Dedifferentiated amniotic fluid mesenchymal stem cell (primary cell): Measurements from ENCODE around the gene SPNS3.

Experiments
- DNase-seq: peaks from one replicate; pipeline ENCODE4 v3.0.0-alpha.2; 2016; ENCODE audit errors: extremely low spot score

Gene SPNS3

DNA sequence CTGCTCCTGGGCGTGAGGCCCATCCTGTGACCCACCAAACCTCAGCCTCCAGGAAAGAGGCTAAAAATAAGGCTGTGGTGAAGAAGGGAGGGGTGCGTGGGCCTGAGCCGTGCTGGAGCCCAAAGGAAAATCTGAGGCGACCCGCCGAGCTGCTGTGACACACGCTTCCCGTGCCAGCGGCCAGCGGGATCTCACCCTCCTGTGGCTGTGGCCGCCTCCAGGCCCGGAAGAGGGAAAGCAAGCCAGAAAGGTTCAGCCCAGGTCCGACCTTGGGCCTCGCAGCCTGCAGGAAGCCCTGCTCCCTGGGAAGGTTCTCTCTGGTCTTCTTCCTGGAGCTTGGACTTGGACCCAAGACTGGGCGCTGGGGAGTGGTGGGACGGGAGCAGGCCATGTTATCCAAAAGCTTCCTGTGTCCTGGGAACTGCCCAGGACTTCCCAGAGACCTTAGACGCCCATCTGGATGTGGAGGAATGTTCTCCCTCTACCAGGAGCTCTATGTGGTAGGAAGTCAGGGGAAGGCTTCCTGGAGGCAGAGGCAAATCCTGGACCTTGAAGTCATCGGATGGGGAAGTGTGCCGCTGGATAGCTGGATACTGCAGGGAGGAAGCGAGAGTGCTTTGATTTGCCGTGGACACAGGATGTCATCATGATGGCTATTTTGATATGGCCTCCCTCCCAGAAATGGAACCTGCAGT lies 76.3 kb downstream of the SPNS3 start:
- DNase-seq, result no peak

- no peak for DNase-seq
Measured at GRCh38 chr17:4510618-4510941, 76.8 kb downstream of the SPNS3 start.

DNA sequence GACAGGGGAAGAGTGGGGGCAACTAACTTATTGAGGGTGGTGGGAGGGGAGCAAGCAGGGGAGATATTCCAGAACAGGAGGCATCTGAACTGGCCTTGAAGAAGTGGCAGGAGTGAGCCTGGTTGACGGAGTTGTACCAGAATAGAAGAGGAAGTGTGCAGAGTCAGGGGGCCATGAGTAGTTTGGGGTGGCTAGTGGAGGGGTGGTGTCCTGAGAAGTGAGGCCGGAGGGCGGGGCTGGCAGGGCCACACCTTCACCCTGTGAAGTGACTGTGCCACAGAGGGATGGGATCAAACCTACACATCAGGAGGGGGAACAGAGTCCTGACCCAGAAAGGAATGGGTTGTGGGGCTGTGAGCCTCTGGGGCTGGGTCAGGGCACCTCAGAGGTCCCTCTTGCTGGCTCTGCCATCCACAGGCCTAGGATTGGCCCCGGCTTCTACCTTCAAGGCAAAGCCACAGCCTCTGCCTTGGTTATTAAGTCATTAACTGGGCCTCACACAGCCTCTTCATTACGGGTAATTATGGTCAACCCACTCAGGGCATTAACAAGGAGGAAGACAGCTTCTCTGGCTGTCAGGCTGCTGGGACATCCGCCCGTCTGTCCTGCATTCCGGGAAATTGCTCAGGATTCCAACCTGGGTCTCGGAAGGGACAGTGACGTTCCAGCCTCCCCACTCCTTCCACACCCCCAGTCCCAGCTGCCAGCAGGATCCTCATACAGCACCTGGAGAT lies 77.6 kb downstream of the SPNS3 start:
- no peak for DNase-seq

DNA sequence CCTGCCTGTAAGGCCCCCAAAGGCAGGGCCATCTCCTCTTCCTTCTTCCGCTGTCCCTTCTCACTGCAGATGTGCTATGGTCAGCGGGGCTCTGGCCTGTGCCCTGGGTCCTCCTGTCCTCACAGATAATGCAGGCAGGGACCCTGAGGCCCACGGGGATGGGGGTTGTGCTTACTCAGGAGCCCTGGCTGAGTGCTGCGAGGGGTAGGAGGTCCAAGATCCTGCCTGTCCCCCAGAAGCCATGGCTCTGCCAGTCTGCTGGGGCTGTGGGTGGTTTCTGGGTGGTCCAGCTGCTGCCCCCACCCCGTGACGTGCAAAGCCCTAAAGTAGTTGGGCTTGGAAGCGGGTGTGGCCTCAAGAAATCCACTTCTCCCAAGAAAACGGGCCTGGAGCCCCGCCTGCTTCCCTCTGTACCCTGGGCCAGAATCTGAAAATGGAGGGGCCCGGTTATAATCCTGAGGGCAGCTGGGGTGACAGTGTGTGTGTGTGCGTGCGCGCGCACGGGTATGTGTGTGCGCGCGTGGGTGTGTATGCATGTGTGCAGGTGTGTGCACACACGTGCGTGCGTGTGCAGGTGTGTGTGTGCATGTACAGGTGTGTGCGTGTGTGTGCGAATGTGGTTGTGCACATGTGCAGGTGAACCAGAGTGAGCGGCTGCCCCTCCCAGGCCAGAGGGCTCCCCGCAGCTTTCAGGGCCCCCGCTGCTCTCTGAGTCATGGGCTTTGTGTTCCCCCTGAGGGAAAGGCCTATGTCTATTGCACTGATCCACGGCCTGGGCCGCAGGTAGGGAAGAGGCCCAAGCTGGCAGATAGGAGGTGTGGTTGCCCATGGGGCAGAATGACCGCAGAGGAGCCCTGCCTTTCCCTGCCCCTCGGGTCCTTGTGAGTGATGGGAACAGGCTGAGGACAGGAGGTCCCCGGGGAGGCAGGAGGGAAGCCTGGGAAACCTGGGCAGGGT lies 78.7 kb downstream of the SPNS3 start:
- no peak for DNase-seq

DNA sequence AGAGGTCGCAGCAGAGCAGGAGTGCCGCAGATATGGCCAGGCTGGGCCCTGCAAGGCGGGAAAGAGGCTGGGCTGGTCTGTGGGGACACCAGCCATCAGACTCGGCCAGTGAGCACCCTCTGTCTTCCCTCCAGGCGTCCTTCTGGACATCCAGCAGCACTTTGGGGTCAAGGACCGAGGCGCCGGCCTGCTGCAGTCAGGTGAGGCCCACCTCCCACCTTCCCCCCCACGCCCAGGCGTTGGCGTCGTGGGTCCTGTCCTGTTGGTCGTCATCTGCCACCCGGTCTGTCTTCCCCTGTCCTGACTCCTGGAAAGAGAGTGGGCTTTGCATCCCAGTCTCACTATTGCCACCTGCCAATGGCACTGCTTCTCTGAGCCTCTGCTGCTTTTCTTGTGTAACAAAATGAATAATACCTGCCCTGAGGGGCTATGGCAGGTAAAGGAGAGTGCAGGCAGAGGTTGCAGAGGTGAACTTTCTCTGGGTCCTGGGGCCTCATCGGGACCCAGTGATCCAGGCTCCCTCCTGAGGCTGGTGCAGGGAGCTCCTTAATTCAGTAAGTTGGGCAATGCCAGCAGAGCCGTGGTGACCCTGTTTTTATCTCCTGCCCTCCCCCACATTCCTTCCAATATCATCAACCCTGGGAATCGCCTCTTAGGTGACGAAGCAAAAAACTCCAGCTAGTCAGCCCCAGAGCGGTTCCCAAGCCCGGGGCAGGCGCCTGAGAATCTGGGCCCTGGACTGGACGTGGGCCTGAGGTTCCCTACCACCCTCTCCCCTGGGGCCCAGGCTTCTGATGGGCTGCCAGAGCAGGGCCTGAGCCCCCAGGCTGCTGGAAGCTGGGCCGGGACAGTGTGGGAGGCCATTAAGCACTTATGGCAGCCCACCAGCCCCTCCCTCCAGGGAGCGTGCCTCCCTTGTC lies 79.6 kb downstream of the SPNS3 start:
- DNase-seq, result no peak

GRCh38 chr17:4514206-4514605 lies 80.5 kb downstream of the SPNS3 start:
- DNase-seq, result no peak

DNA sequence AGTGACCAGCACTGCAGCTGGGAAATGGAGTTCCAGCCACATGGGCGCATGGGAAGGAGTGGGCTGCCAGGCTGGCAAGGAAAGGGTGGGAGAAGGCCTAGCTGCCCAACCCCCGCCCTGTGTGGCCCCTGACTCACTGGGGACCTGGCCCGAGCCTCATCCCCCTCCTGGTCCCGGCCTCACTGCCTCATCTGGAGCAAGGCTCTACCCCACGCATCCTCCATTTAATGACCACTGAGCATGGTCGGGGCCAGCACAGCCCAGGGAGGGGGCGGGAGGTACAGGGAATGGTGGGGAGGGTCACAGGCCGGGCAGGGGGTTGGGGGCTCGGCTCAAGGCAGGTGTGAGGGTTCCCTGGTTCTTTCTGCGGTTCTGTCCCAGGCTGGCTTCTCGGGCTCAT lies 81.0 kb downstream of the SPNS3 start:
- DNase-seq, result no peak

- no peak for DNase-seq
Measured at GRCh38 chr17:4515501-4515900, 81.8 kb downstream of the SPNS3 start.

- DNase-seq, result no peak
Measured at GRCh38 chr17:4516735-4517134, 83.0 kb downstream of the SPNS3 start.

DNA sequence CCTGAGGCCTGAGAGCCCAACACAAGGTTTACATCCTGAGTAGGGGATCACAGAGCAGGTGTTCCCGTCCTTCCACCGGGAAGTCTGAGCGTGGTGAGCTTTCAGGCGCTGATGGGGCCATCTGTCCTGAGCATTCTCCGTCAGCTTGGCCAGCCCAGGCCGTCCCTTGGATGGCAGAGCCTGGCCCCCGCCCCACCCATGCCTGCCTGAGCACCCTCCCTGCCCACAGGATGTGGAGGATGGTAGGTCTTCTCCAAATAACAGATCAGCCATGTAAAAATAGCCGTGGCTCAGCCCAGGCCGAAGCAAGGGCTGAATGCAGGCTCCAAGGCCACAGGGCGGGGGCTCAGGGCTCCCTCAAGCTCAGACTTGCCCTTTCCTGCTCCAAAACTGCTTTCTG lies 85.2 kb downstream of the SPNS3 start:
- no peak for DNase-seq

DNA sequence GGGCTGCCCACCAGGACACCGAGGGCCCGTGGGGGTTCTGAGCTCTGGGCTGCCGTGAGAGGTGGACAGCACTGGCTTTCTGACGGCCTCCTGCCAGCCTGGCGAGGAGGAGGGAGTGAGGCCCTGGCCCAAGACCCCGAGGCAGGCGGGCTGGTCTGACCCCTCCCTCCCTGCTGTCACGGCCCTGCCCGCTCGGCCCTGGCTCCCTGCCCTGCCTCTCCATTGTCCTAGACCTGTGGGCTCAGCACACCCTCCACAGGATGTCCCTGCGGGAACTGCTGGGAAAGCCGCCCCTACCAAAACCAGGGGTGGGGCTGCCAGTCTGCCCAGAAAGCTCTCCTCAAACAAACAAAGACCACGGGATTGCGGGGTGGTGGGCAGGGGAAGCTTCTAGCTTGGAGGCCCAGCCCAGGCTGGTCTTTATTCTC lies 85.6 kb downstream of the SPNS3 start:
- no peak for DNase-seq

DNA sequence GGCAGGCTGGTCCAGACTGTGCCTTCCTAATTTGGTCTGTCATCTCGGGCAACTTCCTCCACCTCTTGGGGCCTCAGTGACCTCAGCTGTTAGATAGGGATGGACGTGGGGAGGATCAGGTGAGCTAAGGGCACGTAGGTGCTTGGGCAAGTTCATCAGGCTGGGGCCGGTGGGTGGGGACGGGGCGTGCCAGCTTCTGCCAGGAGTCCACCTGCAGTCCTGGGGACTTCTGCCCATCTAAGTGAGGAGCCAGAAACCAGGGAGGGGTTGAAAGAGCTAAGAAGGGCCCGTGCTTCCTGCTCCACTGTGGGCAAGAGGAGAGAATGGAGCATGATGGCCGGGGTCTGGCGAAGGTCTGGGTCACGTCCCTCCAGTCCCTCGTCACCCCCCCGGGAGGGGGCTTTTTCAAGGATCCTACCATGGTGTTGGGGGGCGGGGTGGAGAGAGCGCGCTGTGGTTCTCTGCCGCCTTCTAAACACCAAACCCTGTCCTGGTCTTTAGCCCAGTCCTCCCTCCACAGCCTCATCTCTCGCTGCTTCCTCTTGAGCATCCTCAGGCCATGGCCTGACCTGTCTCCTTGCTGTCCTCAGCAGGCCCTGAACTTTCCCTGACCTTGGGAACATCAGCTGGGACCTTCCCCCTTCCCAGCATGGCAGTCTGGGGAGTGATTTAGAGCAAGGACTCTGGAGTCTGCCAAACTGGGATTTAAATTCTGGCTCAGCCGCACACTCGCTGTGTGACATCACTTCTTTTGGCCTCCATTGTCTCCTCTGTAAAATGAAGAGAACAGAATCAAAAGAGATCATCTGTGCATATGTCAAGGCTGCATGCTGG lies 86.5 kb downstream of the SPNS3 start:
- no peak for DNase-seq

- DNase-seq, result peak; percentile 30
Measured at GRCh38 chr17:4520894-4521600, 87.3 kb downstream of the SPNS3 start.

DNA sequence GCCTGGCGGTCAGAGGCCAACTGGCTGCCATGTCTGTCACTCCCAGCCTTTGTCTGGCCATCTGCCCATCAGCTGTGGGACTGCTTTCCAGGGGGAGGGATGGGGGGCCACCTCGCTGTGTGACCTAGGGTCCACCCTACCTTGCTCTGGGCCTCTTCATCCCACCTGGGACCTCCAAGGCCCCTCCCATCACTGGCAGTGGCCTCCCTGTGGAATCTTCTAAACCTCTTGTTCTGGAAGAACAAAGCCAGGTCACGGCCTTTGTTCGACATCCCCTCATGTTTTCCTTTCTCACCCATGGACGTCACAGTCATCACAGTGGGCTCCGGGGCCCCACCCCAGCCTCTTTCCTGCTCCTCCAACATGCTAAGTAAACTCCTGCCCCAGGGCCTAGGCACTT lies 88.9 kb downstream of the SPNS3 start:
- no peak for DNase-seq

- DNase-seq, result no peak
Measured at GRCh38 chr17:4523946-4524345, 90.2 kb downstream of the SPNS3 start.

GRCh38 chr17:4525691-4526397 lies 92.1 kb downstream of the SPNS3 start:
- no peak for DNase-seq

- no peak for DNase-seq
Measured at GRCh38 chr17:4527134-4527533, 93.4 kb downstream of the SPNS3 start.

GRCh38 chr17:4527566-4528125 lies 93.9 kb downstream of the SPNS3 start:
- DNase-seq, result no peak
